ENCODE measurements around the gene SIM1.

Gene SIM1

DNA sequence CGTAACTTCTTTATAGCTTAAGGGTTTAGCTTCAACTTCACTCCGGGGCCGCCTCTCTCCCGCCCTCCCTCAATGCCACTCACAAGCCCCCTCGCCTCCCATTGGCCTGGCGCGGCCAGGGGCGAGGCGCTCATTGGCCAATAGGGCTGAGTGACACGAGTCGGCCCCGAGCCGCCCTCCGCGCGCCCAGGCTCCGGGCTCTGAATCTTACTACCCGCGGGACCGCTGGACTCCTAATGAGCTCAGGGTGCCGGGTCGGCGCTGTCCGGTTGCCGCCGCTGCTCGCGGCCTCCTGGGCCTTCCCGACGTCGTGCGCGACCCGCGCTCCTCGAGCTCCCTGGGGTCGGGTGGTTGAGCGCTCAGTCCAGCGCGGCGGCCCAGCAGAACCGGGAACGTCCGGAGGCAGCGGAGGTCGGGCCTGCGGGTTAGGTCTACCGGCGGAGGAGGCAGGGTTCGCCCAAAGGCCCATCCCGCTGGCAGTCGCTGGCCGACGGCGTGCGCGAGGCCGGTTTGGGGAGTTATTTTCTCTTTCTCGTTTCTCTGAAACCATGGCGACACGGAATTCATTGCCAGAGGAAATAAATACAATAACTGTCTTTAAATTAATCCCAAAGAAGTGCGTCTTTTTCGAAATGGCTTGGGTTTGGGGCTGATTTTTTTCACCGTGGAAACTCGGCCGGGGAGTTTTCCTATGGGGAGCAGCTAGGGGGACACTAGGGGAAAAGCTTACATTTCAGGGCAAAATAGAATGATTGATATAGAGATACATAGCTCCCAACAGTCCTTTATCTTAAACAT is at the start of gene SIM1:
Gene SIM1 (minus strand): TSS at position 19 of the 798 bp plus-strand sequence. CDS start 1,453 bp downstream, outside the sequence.
- no peak for DNase-seq

DNA sequence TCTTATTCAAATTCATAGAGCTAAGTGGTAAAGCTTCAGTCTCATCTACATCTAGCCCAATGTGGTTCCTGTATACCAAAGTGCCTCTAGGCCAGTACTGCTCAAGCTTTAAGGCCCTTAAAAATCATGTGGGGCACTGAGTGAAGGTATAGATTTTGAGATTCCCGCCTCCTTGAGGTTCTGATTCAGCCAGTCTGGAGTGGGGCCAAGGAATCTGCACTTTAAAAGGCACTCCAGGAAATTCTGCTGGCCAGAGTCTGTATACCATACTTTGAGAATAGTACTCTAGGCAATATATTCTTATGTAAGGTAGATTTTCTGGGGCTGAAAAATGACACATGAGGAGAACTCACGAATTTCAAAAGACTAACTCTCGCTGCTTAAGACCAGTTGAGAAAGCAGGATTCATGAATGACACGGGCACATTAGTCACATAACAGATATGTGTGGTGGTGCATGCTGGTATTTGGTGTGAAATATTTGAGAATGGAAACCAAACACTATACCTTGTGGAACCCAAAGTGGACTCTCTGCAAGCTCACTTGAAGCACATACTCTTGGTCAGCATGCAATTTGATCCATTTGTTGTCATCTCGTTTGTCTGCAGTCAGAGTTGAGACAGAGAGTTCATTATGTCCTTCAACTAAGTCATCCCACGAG is 47.6 kb upstream of the SIM1 start:
- DNase-seq, result no peak

- no peak for DNase-seq
These were observed 44.4 kb upstream of the SIM1 start for GRCh38 chr6:100509101-100509500.

DNA sequence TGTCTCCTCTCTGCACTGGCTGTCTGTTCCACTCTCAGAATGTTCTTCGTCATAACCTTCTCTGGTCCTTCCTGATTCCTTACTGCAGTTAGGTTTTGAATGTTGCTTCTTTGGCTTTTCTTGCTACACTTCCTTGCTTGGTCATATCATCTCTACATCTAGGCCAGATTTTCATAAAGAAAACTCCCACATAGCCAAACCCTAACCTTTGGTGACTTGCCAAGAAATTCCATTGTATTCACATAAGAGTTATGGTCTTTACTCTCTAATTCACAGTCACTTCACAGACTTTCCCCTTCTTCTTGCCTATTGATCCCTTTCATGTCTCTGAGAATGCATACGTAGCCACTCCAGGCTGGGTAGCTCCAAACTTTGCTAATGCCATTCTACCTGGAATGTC is 41.9 kb upstream of the SIM1 start:
- DNase-seq, result no peak

- no peak for DNase-seq
These were observed 40.3 kb upstream of the SIM1 start for GRCh38 chr6:100504786-100505737.

DNA sequence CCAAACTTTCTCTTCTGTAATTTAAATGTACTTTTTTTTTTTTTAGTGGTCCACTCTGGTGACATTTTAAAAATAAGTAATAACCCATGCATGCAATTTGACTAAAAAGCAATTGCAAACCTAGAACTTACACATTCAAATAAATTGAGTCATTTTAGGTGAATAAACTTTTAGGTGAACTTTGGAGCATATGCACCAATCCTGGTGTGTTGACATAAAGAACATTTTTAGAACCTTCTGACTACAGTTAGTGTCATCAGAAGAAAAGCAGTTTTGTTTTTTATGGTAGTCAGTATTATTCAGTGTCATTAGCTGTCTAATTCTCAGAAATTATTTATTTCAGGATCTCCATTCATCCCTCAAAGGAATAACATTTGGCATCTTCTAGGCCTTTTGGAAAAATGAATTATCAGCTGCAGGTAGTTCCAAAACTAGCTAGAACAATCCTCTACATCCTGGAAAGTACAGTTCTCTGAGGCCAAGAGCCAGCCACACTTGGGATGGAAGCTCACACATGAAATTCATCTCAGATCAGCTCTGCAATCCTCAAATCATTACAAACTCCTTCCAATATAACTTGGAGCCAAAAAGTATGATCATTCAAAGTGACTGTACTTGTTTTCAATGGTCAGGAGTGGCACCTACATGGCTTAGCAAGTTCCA is 38.5 kb upstream of the SIM1 start:
- no peak for DNase-seq

DNA sequence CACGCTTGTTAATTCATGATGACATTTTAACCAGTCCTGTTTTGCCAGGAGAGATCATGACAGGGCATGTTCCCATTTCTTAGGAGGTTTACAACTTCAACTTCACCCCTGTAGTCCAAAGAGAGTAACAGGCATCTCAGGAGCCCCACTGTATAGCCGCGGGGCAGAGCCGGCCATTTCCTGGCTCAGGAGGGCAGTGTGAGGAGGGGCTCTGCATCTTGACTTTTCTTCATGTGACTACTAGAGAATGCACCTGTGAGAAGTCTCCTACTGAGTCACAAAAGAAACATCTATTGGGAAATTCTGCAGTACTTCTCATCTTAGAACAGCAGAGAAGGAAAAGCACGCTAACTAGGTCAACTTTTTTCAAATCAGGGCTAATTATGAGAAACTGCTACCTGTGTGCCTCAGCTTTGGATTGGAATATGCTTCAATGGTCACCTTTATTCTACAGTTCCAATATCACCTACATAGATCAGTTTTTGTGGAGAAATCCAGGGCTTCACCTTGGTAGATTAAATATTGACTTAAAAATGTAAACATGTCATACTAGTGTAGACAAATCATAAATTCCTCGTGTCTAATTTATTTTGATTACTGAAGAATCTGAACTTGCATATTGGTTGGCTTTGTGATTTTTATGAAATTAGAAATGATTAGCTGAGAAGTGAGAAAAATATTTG is 28.6 kb upstream of the SIM1 start:
- DNase-seq, result no peak

- no peak for DNase-seq
These were observed 27.4 kb upstream of the SIM1 start for GRCh38 chr6:100491952-100492670.

GRCh38 chr6:100490065-100490464 is 25.3 kb upstream of the SIM1 start:
- no peak for DNase-seq

- DNase-seq, result no peak
These were observed 23.5 kb upstream of the SIM1 start for GRCh38 chr6:100488244-100488643.

- DNase-seq, result no peak
These were observed 22.9 kb upstream of the SIM1 start for GRCh38 chr6:100487638-100488037.

- no peak for DNase-seq
These were observed 20.5 kb upstream of the SIM1 start for GRCh38 chr6:100485268-100485667.

GRCh38 chr6:100484474-100484873 is 19.8 kb upstream of the SIM1 start:
- no peak for DNase-seq

- DNase-seq, result no peak
These were observed 18.0 kb upstream of the SIM1 start for GRCh38 chr6:100482698-100483097.

DNA sequence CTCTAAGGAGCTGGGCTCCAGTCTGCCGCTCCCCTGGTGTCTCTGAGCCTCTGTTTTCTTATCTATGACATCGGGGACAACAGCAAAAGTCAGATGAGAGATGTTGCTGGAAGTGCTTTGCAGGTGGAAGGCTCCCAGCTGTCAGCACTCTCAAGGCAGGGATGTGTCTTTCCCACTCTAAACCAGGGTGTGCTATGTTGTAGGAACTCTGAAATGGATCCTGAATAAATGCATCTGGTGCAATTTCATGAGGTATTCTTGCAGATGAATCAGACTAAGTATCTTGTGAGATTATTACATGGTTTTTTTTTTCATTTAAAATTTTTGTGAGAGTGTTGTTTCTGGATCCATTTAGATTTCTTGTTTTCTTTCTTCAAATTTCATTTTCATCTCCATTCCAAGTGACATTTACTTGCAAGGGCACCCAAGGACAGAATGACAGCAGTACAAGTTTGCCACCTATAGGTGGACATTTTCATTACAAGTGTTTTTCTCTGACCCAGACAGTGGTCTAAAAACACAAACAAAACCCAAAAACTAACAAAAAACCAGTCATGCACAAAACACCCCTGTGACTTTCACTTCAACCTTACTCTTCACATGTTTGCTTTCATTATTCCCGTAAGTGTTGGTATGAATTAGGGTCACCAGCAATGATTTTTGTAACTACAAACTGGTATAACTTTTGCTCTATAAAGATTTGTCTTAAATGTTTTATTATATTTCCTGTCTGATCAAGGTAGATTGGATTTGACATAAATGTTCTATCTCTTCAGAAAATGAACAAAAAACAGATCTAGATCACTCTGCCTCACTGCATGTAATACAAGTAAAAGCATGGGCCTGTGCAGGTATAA is 14.7 kb upstream of the SIM1 start:
- peak; percentile 14 to 51 for DNase-seq

GRCh38 chr6:100475554-100476320 is 11.0 kb upstream of the SIM1 start:
- DNase-seq, result no peak

DNA sequence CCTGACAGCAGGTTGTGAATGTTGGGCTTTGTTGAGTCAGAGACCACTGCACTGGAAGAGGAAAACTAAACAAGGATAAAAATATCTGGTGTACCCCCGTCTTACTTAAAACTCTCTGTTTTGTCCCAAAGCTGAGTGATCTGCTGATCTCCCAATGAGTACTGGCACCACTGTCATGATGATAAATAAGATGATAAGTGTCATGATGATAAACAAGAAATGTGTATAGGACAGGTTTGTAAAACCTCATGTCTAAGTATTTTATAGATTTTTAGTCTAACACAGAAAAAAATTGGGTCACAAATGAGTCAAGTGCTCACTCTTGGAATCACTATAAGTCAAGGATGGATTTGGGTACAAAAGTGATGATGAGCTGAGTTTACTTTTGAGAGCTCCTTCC is 8.5 kb upstream of the SIM1 start:
- DNase-seq, result no peak

DNA sequence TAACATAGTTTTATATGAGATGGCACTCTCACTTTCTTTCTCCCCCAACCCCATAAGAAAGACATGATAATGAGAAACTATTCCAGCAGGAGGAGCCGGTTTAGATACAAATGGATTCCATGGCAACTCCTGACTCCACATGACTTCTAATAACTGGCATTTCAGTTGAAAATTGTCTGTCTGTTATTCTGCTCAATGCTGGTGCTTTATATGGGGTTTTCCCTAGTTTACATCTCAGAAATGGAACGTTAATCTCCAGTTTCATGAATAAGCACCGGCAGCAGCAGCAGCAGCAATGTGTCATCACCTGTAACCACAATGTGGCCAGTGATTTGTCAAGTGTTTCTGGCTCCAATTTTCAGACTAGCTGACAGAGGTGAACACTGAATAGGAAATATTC is 8.0 kb upstream of the SIM1 start:
- DNase-seq, result no peak

GRCh38 chr6:100470422-100471120 is 5.8 kb upstream of the SIM1 start:
- DNase-seq, result no peak

All from NCI-H526 (cell line).